GM18499 (cell line): ENCODE results near the gene AQP6.

Experiments
- ATAC-seq: cut with Tn5 transposase; IDR thresholded peaks from one replicate; pipeline ENCODE4 v1.9.1; 2021; ENCODE audit warnings: moderate number of reproducible peaks; ENCODE audit not compliant: insufficient read depth, unreplicated experiment

AQP6 gene

DNA sequence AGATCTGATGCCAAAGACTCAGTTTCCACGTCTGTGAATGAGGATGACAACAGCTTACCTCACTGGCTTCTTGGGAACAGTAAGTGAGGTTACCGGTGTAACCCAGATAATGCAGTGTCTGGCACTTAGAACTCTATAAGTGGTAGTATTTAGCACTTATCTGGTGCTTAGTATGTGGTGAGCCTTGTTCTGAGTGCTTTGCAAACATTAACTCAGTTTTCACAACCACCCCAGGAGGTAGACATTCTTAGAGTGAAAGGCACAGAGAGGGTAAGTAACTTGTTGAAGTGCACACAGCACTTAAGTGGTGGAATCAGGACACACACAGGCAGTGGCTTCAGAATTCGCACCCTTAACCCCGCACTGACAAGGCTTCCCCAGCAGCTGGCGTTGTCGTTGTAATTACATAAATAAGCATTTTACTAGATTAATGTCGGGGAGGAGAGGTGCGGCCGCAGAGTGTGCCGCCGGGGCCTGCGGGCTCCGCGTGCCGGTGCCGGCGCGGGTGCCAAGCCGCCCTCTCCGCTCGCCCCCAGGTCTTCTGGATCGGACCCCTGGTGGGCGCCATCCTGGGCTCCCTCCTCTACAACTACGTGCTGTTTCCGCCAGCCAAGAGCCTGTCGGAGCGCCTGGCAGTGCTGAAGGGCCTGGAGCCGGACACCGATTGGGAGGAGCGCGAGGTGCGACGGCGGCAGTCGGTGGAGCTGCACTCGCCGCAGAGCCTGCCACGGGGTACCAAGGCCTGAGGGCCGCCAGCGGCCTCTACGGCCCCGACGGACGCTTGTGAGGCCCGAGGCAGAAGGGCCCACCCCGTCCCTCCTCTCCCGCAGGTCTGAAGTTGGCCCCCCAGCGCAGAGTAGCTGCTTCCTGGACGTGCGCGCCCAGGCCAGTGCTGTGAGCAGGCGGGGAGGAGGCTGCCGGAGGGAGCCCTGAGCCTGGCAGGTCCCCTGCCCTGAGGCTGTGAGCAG, 17.6 kb upstream of the AQP6 start:
- ATAC-seq, result no peak

DNA sequence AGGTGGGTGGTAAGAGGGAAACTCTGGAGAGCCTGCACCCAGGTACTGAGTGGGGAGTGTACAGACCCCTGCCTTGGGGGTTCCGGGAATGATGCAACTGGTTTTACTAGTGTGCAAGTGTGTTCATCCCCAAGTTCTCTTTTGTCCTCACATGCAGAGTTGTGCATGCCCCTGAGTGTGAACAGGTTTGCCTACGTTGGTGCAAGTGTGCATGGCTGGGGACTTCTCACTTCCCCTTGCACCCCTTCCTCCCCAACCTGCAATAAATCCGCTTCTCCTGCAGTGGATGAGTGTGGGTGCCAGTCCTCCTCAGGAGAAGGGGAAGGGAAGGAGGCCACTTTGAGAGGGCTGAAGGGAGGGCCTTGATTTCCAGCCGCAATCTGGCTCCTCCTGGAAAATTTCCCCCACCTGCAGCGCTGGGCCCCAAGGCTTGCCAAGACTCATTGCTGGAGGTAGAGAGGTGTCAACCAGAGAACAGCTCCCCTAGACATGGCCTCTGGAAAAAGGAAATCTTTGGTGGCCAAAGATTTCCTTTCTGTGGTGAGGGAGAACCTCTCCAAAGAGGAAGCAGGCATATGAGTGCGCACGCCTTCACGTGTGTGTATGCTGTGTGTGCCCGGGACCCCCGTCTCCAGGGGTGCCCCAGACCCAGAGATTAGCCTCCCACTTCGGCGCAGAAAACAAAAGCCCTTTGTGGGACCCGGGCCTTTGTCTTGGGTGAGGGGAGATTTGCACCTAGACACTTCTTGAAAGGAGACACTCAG, 16.7 kb upstream of the AQP6 start:
- ATAC-seq, result no peak

DNA sequence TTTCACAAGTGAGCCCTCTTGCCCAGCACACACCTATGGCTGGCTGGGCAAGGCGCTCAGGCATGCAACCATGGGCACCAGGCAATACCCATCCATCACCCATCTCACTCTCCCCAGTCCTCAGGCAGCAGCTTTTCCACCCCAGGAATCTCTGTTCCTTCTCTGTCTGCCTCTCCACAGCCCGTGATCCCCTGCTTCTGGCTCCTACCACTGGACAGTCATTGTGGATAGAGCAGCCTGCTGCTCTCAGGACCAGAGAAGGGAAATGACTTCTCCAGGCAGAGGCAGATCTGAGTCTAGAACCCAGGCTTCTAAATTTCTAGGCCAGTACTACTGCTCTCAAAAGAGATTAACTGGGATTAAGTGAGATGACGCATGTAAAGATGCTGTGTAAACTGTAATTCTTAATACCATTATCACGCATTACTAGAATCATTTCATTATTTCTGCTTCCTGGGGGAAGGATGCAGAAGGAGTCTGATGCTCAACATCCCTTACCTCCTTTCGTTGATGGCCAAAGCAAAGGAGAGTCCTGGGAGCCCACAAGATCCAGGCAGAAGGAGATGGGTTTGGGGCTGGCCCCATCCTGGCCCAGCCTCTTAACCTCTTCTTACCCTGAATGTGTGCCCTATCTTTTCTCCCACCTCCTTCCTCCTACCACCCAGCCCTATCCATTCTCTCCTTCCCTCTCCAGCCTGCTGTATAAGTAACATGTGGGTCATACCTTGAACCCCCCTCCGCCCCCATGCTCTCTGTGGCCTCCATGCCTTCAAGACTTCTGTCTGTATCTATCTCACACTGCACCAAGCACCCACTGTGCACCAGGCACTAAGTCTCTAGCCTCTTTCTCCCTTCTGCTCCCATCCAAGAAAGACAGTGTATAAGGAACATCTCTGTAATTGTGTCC, 15.8 kb upstream of the AQP6 start:
- no peak for ATAC-seq

DNA sequence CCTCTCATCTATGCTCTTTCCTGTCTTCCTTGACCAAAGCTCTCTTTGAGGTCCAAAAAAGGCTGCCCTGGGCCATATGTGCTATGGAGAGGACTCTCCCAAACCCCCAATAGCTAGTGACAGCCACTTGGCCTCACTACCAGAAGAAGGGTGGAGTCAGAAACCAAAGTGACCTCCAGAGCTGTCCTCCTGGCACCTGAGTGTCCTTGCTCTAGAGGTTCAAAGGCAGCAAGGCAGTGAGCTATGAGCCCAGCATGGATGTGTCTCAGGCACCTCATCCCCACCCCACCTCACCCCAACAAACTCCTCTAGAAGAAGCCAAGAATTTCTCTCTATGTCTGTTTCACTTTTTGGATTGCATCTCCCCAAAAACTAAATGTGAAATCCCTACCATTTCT, 15.2 kb upstream of the AQP6 start:
- ATAC-seq, result no peak

DNA sequence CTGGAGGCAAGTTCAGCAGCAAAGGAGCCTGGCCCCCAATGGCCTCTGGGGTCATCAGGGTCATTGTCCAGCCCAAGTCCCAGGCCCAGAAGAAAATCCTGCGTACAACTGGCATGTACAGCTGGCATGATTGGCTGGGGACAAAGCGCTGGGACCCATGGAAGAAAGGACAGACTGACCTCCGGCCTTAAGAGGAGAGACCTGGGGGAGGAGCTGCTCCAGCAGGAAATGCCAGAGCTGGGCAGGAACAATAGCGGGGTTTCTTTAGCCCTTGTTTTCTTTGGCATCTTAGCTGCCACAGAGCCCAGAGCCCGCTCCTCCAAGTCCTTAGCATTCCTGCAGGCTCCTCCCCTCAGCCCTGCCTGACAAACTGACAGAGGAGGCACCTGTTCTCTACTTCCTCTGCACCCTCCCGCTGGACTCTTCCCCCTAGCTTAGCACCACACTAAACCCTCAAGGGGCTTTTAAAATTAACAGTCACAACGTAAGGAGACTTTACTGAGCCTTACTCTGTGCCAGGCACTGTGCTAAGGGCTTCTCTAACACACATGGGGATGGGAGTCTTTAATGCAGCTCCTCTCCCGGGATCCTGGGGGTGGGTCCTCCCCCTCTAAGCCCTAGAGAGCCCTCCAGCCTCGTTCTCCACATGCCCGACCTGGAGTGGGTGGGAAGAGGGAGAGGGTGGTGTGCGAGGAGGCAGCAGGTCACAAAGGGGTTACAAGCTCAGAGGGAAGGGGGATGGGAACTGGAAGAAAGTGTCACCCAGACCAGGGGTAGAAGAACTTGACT, 12.9 kb upstream of the AQP6 start:
- no peak for ATAC-seq

DNA sequence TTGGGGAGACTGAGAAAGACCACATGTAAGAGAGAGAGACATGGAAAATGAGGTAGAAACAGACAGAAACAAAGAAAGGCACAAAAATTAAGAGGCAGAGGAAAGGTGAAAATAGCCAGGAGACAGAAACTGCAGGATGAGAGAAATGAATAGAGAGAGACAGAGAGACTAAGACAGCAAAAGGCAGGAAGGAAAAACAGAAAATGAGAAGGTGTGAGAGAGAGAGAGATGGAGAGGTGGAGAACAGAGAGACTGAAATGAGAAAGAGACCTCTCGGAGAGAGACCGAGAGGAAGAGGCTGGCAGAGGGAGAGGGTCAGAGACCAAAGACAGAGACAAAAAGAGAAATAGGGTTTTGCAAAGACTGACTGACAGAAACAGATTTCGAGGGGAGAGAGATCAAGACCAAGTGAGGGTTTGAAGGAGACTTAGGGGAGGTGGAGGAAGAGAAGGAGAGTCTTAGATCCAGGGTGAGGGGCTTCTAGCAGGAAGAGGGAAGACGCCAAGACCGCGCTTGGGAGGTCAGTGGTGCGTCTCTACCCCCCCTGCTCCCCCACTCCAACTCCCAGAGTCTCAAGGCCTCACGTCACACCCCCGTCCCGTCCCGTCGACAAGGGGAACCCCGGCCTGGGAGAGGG, 12.2 kb upstream of the AQP6 start:
- ATAC-seq, result no peak

DNA sequence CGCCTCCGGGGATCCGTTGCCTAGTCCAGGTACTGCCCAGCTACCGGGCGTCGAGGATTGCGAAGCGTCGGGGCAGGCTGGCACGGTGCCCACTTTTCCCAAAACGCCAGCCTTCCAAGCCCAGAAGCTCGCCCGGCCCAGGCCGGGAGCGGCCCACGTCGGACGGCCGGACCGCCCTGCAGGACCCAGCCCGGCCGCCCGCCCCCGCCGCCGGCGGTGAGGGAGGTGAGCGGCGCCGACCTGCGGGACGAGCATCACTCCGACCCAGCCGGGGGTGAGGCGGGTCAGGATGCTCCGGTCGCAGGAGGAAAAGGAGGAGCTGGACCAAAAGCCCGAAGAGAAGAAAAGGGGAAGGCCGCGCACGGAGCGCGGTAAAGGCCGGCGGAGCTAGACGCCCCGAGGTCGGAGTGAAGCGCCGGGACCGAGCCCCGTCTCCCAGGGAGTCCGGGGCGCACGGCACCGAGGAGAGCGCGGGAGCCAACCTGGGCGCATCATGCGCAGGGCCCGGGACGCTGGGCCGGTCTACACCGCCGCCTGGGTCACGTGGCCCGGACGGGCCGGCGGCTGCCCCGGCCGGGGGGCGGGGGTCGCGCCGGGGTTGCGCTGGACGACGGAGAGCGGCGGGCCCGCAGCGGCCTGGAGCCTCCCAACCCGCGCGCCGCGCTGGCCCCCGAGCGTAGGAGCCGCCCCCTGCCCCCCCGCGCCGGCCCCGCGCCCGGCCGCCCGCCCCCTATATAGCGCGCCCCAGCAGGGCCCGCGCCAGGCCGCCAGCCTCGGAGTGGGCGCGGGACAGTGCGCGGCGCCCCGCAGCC, 11.4 kb upstream of the AQP6 start, which contains the start of gene AQP5:
Gene AQP5 (plus strand): TSS at position 762 of the 812 bp plus-strand sequence. CDS start 146 bp downstream, outside the sequence.
- ATAC-seq, result no peak

DNA sequence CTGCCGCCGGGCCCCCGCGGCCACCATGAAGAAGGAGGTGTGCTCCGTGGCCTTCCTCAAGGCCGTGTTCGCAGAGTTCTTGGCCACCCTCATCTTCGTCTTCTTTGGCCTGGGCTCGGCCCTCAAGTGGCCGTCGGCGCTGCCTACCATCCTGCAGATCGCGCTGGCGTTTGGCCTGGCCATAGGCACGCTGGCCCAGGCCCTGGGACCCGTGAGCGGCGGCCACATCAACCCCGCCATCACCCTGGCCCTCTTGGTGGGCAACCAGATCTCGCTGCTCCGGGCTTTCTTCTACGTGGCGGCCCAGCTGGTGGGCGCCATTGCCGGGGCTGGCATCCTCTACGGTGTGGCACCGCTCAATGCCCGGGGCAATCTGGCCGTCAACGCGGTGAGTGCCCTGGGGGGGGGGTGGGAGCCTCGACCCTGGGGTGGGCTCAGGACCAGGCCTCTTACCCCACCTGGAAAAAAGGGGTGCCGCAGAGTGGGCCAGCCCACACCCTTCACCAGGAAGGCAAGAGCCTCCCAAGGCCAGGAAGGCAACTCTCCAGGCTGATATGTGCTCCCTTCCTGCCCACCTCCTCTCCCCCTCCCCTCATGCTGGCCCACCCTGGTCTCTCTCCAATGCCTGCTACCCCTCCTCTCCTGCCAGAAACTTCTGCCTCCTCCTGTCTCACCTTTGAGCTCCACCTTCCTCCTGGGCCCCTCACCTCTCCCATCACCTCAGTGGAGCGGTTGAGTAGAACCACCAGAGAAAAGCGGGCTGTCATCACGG, 10.6 kb upstream of the AQP6 start:
- ATAC-seq, result no peak

DNA sequence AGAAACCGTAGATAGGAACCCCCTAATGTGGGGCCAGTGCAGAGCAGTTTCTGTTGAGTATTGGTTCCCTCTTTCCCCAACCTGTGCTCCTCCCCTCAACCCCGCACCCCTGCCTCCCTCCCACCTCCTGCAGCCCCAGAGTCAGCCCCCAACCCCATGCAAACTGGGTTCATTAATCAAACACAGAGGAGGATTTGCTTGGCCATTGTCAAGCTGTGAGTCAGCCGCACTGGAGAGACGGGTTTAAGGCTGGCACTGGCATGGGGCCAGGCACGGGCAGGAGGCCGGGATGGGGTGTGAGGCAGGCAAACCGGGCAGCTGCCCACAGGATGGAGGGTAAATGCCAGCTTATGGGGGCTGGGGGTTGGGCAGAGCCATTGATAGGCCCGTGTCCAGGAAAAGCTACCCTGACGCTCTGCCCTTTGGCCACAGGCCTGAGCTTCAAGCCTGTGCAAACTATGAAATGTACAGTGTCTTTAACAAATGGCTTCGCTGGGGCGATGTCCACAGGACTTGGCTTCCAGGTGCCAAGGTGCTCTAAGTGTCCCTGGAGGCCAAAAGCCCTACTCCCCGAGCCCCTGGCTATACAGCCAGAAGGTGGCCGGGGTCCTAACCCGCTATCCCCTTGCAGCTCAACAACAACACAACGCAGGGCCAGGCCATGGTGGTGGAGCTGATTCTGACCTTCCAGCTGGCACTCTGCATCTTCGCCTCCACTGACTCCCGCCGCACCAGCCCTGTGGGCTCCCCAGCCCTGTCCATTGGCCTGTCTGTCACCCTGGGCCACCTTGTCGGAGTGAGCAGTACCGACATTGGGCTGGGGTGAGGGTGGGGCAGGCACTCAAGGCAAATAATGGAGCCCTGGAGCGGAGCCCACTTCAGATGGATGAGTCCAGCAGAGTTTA, 9.6 kb upstream of the AQP6 start:
- no peak for ATAC-seq

DNA sequence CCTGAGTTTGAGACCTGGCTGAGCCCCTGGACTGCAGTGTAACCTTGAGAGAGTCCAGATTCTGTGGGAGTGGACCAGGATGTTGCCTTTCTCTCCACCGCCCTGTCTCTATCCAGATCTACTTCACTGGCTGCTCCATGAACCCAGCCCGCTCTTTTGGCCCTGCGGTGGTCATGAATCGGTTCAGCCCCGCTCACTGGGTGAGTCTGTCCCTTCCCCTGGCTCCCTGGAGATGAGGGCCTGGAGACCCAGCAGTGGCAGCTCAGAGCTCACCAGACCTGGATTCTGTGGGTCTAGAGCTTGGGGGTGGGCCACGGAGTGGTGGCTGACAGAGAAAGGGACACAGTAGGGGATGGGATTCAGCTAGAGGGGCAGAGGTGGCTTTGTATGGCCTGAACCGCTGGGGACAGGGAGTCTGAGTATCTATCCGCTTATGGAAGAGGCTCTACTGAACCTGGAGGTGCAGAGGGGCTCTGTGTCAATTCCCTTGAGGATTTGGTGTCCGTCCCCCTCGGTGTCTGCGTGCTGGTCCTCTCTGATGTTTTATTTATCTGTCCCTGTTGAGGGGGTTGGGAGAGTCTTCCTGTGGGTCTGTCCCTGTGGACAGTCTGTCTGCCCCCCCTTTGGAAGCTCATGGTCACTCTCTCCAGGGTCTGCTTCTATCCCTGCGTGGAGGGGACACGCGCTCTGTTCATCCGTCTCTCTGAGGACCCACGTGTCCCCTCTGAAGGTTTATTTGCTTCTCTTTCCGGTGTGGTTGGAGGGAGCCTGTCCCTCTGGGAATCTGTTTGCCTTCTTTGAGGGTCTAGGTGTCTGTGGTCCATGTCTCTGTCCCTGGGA, 8.6 kb upstream of the AQP6 start:
- ATAC-seq, result no peak

DNA sequence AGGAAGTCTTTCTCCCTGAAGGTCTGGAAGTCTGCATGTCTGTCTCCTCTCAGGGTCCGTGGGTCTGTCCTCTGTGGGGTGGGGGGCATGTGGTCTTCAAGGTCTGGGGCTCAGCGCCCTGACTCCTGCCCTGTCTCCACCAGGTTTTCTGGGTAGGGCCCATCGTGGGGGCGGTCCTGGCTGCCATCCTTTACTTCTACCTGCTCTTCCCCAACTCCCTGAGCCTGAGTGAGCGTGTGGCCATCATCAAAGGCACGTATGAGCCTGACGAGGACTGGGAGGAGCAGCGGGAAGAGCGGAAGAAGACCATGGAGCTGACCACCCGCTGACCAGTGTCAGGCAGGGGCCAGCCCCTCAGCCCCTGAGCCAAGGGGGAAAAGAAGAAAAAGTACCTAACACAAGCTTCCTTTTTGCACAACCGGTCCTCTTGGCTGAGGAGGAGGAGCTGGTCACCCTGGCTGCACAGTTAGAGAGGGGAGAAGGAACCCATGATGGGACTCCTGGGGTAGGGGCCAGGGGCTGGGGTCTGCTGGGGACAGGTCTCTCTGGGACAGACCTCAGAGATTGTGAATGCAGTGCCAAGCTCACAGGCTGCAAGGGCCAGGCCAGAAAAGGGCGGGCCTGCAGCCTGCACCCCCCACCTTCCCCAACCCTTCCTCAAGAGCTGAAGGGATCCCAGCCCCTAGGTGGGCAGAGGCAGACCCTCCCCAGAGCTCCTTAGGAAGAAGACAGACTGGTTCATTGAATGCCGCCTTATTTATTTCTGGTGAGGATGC, 7.7 kb upstream of the AQP6 start:
- no peak for ATAC-seq

DNA sequence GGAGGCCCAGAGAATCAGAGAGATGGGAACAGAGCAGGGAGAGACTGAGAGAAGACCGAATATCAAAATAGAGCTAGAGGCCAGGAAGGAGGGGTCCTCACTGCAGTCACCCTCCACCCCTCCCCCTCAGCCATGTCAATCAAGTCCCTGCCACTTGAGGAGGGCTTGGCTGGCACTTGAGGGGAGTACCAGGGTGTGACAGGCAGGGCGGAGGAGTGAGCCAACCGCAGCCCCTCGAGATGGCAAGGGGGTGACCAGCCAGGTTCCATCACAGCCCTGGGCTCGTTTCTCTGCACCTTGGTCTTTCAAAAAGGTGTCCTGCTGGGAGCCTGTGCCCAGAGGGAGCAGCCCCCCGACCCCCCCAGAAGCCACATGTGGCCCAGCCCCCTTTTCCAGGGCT, 6.9 kb upstream of the AQP6 start:
- ATAC-seq, result no peak

DNA sequence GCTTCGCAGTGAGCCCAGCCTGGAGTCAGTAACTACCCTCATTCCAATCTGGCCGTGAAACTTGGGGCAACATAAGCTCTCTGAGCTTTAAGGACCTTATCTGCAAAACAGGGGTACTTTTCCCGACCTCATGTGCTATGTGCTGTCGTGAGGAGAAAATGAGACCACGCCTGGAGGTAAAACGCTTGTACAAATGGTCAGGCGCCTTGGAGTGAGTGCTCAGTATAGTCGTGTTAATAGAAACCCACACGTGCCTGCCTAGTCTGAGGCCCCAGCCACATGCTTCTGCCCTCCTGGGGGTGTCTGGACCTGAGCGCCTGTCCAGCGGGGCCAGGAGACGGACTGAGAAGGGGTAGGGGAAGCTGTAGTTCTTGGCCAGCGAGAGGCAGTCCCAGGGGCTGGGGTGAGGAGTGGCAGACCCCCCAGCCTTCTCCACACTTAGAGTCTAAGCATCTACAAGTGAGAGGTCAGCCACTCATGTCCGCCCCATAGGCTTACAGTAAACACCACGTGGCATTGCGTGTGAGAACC, 6.2 kb upstream of the AQP6 start:
- no peak for ATAC-seq

DNA sequence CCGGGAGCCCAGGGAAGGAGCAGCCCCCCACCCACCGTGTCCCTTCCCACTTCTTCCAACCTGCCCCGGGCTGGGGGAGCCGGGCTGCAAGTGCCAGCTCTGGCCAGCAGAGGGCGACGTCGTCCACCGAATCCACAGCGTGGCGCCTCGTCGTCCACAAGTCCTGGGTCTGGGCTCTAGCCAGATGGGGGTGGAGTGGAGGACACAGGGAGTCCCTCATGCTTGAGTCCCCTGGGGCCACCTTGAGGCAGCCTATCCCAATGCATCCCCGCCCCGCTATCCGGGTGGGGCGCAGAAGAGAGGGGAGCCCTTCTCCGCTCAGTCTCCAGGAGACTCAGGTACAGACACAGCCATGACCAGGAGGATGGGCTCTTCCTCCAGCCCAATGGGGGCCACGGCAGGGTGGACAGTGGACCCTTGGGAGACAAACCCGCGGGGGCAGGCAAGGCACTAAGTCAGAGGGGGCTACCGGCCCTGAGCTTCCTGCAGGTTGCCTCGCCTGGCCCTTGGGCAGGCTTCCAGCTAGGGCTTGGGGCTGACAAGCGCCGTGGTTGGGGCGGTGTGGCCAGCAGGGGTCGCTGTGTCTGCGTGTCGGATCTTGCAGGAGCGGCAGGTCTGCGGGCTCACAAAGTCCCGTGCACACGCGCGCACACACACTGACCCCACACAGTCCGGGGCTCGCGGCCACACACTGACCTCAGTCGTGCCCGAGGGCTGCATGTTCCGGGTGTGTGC, 5.5 kb upstream of the AQP6 start:
- no peak for ATAC-seq
